ENCODE data around the gene IARS2.

DNA sequence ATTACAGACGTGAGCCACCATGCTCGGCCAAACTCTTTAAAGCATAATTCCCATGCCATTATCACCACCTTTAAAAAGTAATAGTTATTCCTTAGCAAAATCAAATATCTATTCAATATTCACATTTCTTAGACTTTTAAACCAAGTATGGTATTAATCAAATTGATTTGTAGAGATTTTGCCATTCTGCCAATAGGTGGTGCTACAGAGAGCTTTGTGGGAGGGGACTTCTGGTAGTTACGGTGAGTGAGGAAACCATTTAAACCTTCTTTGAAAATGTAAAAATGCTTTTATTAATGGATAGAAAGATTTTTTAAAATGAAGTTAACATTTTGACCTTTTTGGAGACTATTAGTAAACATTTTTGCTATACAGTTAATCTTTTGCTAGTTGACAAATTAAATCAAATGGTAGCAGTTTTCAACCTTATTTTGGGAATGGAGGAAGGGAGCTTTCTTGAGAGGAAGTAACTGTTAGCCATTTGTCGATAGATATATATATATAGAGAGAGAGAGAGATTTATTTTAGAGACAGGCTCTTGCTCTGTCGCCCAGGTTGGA is 19.3 kb downstream of the IARS2 start:
- TF ChIP-seq, protein P1, sequence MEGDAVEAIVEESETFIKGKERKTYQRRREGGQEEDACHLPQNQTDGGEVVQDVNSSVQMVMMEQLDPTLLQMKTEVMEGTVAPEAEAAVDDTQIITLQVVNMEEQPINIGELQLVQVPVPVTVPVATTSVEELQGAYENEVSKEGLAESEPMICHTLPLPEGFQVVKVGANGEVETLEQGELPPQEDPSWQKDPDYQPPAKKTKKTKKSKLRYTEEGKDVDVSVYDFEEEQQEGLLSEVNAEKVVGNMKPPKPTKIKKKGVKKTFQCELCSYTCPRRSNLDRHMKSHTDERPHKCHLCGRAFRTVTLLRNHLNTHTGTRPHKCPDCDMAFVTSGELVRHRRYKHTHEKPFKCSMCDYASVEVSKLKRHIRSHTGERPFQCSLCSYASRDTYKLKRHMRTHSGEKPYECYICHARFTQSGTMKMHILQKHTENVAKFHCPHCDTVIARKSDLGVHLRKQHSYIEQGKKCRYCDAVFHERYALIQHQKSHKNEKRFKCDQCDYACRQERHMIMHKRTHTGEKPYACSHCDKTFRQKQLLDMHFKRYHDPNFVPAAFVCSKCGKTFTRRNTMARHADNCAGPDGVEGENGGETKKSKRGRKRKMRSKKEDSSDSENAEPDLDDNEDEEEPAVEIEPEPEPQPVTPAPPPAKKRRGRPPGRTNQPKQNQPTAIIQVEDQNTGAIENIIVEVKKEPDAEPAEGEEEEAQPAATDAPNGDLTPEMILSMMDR (IDR thresholded peaks at IDR 0.05), result peak; percentile 33
- TF ChIP-seq IRF1 (CRISPR knock-in tag; IDR thresholded peaks at IDR 0.05), result no peak
- no peak for TF ChIP-seq ELF4 (CRISPR knock-in tag; IDR thresholded peaks at IDR 0.05; ENCODE audit: low read depth)
- no peak for TF ChIP-seq USF2 (CRISPR knock-in tag; IDR thresholded peaks at IDR 0.05)

Measured in WTC11 (cell line).